Subcutaneous adipose tissue (tissue), 4 donors: ENCODE results near the gene OTULIN. TPM values are rescaled to one million over a fixed set of nuclear protein-coding genes. Genes with fewer than 3 reads are reported as not detected.

Experiments
- total RNA-seq, 4 donors: library from RNA; depleted of rRNA; stranded (reverse); fragments of >200 nt; gene quantifications; one replicate each; pipeline ENCODE4 v1.1.0, GENCODE V29; 2016
- TF ChIP-seq, protein P1 (sequence below): fragments of 450-650 bp; IDR thresholded peaks from one replicate; pipeline ENCODE4 v1.5.1; 2016; ENCODE audit warnings: low read depth, mild to moderate bottlenecking, control low read depth, antibody characterized with exemption, moderate library complexity

OTULIN gene
- total RNA-seq, 4 donors from 2014 or later, result 25.8 to 42.1 (median 34.0) TPM

- TF ChIP-seq, protein P1, sequence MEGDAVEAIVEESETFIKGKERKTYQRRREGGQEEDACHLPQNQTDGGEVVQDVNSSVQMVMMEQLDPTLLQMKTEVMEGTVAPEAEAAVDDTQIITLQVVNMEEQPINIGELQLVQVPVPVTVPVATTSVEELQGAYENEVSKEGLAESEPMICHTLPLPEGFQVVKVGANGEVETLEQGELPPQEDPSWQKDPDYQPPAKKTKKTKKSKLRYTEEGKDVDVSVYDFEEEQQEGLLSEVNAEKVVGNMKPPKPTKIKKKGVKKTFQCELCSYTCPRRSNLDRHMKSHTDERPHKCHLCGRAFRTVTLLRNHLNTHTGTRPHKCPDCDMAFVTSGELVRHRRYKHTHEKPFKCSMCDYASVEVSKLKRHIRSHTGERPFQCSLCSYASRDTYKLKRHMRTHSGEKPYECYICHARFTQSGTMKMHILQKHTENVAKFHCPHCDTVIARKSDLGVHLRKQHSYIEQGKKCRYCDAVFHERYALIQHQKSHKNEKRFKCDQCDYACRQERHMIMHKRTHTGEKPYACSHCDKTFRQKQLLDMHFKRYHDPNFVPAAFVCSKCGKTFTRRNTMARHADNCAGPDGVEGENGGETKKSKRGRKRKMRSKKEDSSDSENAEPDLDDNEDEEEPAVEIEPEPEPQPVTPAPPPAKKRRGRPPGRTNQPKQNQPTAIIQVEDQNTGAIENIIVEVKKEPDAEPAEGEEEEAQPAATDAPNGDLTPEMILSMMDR, result no peak
Observed at GRCh38 chr5:14674983-14675854, 10.7 kb downstream of the OTULIN start.

DNA sequence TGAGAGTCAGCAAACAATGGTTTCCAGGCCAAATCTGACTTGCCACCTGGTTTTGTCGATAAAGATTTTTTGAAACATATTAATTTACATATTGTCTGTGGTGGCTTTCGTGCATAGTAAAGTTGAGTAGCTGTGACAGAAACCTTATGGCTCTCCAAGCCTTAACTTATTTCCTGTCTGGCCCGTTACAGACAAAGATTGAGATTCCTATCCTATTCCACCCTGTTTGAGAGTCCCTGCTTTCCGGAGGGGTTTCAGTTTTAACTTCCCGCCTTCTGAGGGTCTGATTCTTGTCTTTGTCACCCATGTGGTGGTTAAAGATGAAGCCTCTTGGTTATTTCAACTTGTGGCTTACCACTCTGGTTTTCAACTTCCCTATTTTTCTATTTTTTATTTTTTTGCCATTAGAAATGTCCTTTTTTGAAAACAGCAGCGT is 11.4 kb downstream of the OTULIN start:
- TF ChIP-seq, protein P1, result no peak

DNA sequence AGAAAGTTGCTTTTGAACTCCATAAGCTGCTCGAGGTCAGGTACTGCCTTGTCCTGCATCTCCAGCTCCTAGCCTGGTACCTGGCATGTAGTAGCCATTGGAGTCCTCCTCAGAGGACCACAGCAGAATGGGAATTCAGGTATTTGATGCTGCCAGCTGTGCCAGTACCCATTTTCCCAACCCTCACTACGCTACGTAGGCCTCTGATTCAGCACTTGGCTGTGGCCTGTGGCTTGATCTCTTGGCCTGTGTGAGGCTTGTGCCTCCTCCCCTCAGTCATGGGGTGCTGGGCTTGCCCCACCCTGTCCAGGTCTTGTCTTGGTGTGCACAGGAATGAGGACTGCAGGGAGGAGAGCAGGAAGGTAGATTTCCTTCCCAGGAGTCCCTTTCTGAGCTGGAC is 11.8 kb downstream of the OTULIN start:
- TF ChIP-seq, protein P1, result no peak

DNA sequence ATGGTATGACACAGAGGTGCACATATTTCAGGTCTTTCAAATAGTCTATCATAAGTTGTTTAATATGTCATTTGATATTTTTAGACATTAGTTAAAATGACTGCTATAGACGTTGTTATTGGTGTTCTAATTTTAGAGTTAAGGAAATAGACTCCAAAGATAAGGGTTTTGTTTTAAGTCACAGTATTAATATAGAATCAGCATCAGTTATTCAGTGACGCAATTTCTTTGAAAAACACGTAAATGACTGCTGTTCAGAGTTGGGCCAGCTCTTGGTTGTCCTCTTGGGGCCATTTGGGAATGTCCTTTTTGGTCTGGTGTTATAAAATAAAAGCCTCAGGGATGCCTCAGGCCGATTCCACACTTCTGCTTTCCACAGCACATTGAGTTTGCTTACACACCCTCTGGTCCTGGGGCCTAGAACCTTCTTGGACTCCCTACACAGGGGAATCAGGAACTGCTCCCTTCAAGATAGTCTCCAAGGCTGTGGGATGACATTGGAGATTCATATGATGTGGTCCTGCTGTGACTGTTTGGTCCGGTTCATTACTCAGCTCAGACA is 14.3 kb downstream of the OTULIN start:
- TF ChIP-seq, protein P1, result no peak

DNA sequence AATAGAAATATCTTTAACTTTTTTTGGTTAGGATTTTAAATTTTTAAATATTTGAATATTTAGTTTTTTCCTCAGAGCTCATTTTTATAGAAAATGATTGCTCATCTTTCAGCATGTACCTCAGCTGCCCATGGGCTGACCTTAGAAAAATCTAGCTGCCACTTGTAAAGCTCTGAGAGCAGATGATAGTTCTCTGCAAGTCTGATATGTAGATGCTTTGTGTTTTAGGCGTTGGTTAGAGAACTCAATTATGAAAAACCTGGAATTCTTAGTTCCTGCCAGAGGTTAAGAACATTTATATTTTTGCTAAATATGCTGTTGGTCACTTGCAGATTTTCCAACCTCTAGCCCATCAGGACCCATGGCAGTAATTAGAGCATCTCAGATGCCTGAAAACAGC is 15.1 kb downstream of the OTULIN start:
- TF ChIP-seq, protein P1, result no peak

- TF ChIP-seq, protein P1, result no peak
Observed at GRCh38 chr5:14681236-14681752, 16.8 kb downstream of the OTULIN start.

- TF ChIP-seq, protein P1, result no peak
Observed at GRCh38 chr5:14683906-14684455, 19.5 kb downstream of the OTULIN start.
